Uterus (tissue), 2 donors: ENCODE results near the gene FBLN1.

Experiments
- POLR2A ChIP-seq, 2 donors: fragments of 450-650 bp; IDR thresholded peaks; one replicate each; pipeline ENCODE4 v1.6.1; 2016; ENCODE audit warnings: antibody characterized with exemption in 2 of 2, mild to moderate bottlenecking in 1 of 2, moderate library complexity in 1 of 2
- TF ChIP-seq, protein P1 (sequence below), 4 experiments: fragments of 200-600 bp in 2 of 4; fragments of 450-650 bp in 2 of 4; sonication (generic) in 2 of 4; IDR thresholded peaks; one replicate each; pipeline ENCODE4 v1.5.1; 2016 to 2019; ENCODE audit warnings: antibody characterized with exemption in 4 of 4, mild to moderate bottlenecking in 2 of 4, moderate library complexity in 1 of 4

DNA sequence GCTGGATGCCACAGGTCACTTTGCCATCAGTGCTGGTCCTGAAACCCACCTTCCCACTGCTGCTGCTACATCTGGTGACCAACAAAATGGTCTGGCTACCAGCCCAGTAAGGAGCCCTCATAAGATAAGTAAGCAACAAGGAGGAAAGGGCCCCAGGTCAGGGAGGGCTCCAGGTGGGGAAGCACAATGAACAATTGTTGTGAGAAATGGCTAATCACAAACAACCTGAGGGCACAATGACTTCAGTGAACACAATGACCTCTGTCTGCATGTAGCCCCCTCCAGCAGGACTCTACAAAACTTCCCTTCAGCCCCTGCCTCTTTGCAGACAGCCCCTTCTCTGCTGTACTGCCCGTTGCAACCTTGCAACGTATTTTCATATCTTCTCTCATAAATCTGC is 19.4 kb upstream of the FBLN1 start:
- no peak for TF ChIP-seq POLR2A (IDR thresholded peaks at IDR 0.05)
- TF ChIP-seq, protein P1, sequence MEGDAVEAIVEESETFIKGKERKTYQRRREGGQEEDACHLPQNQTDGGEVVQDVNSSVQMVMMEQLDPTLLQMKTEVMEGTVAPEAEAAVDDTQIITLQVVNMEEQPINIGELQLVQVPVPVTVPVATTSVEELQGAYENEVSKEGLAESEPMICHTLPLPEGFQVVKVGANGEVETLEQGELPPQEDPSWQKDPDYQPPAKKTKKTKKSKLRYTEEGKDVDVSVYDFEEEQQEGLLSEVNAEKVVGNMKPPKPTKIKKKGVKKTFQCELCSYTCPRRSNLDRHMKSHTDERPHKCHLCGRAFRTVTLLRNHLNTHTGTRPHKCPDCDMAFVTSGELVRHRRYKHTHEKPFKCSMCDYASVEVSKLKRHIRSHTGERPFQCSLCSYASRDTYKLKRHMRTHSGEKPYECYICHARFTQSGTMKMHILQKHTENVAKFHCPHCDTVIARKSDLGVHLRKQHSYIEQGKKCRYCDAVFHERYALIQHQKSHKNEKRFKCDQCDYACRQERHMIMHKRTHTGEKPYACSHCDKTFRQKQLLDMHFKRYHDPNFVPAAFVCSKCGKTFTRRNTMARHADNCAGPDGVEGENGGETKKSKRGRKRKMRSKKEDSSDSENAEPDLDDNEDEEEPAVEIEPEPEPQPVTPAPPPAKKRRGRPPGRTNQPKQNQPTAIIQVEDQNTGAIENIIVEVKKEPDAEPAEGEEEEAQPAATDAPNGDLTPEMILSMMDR (IDR thresholded peaks at IDR 0.05) = no peak
